SK-N-SH treated with all-trans-retinoic acid at 6 μM for 48 hours (cell line): ENCODE data around the gene POLR3A.

Source experiments
- ESRRG ChIP-seq: fragments of 250-450 bp; sonication (Bioruptor Pico); IDR thresholded peaks from 2 replicates; pipeline ENCODE4 v1.6.1; 2021; ENCODE audit warnings: mild to moderate bottlenecking
- PPARA ChIP-seq: fragments of 250-450 bp; sonication (Bioruptor Pico); IDR thresholded peaks from 2 replicates; pipeline ENCODE4 v1.5.0; 2020; ENCODE audit warnings: mild to moderate bottlenecking, borderline replicate concordance
- ZNF8 ChIP-seq: fragments of 450-650 bp; formaldehyde crosslinking; IDR thresholded peaks from 2 replicates; pipeline ENCODE4 v1.5.0; 2020; ENCODE audit warnings: mild to moderate bottlenecking, moderate library complexity

GRCh38 chr10:77921395-77921794 lies 107.9 kb downstream of the POLR3A start:
- TF ChIP-seq ZNF8 (CRISPR knock-in tag) (no peak), ESRRG (CRISPR knock-in tag) (no peak), PPARA (no peak)
